Kidney capillary endothelial cell (primary cell): ENCODE measurements around the gene MFAP2.
"Not testable (repeated sequence)": the region's sequence is repeated elsewhere in the genome, so short reads cannot be mapped to it uniquely, and the experiment has no call there.

Source experiments
- DNase-seq: peaks from one replicate; pipeline ENCODE4 v3.0.0-alpha.2; 2018; ENCODE audit warnings: low spot score

The MFAP2 gene

GRCh38 chr1:16979475-16980327, 719 bp downstream of the MFAP2 start:
- DNase-seq = no peak

- DNase-seq = no peak
These were observed 1.6 kb downstream of the MFAP2 start for GRCh38 chr1:16978567-16979474.

GRCh38 chr1:16978139-16978538, 2.3 kb downstream of the MFAP2 start:
- DNase-seq = no peak

GRCh38 chr1:16977377-16977776, 3.0 kb downstream of the MFAP2 start:
- DNase-seq = no peak

GRCh38 chr1:16976966-16977365, 3.5 kb downstream of the MFAP2 start:
- DNase-seq = no peak

- no peak for DNase-seq
These were observed 4.6 kb downstream of the MFAP2 start for GRCh38 chr1:16975838-16976237.

GRCh38 chr1:16975211-16975610, 5.2 kb downstream of the MFAP2 start:
- DNase-seq = no peak

GRCh38 chr1:16973215-16973614, 7.2 kb downstream of the MFAP2 start:
- no peak for DNase-seq

GRCh38 chr1:16972189-16972895, 8.1 kb downstream of the MFAP2 start:
- DNase-seq = no peak

GRCh38 chr1:16971341-16972188, 8.9 kb downstream of the MFAP2 start:
- DNase-seq = no peak

GRCh38 chr1:16970132-16970910, 10.1 kb downstream of the MFAP2 start:
- no peak for DNase-seq

GRCh38 chr1:16969651-16970050, 10.8 kb downstream of the MFAP2 start:
- no peak for DNase-seq

- no peak for DNase-seq
These were observed 11.3 kb downstream of the MFAP2 start for GRCh38 chr1:16969057-16969611.

- DNase-seq = no peak
These were observed 12.0 kb downstream of the MFAP2 start for GRCh38 chr1:16968372-16968771.

- DNase-seq = no peak
These were observed 12.5 kb downstream of the MFAP2 start for GRCh38 chr1:16967962-16968361.

GRCh38 chr1:16967095-16967575, 13.3 kb downstream of the MFAP2 start:
- no peak for DNase-seq

- DNase-seq = no peak
These were observed 14.1 kb downstream of the MFAP2 start for GRCh38 chr1:16966282-16966681.

GRCh38 chr1:16965486-16966067, 14.8 kb downstream of the MFAP2 start:
- DNase-seq = no peak

GRCh38 chr1:16964169-16964568, 16.3 kb downstream of the MFAP2 start:
- DNase-seq = not testable (repeated sequence)
